NK-92 treated with Interleukin-12 subunit alpha and Interleukin-12 subunit beta, amount 100 ng/mL, for 24 hours (cell line): ENCODE measurements around the gene TOGARAM2.
"Not testable (repeated sequence)": the region's sequence is repeated elsewhere in the genome, so short reads cannot be mapped to it uniquely, and the experiment has no call there.

Experiments
- DNase-seq: peaks from one replicate; lab custom pipeline; 2025; lab: John Stamatoyannopoulos, UW

The TOGARAM2 gene

DNA sequence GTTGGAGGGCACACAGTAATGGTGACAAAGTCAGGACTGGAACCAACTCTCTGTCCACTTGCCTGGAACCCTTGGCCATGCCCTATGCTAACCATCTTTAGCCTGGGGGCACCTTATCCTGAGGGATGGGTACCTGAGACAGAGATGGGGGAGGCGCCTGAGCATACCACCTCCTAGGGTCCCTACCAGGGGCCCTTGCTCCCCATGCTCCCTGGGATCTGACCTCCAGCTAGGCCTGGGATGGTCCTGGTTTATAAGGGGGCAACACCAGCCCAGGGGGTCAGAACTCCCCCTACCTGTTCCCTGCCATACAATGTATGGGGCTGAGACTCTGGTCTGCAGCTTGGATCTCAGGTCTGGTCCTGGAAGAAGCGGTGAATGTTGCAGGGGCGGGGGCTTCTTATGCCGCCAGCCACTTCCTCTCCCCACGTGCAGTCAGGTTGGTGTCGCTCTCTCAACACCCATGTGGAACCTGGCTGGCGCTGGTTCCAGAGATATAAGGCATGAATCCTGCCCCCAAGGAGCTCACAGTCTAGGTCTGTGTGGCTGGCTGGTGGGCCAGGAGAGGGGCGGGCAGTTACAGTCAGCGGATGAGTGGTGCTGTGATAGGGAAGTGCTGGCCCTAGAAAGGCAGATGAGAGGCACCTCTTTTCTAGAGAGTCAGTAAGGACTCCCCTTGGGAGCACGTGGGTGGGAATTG, 3.8 kb upstream of the TOGARAM2 start:
- DNase-seq = no peak

DNA sequence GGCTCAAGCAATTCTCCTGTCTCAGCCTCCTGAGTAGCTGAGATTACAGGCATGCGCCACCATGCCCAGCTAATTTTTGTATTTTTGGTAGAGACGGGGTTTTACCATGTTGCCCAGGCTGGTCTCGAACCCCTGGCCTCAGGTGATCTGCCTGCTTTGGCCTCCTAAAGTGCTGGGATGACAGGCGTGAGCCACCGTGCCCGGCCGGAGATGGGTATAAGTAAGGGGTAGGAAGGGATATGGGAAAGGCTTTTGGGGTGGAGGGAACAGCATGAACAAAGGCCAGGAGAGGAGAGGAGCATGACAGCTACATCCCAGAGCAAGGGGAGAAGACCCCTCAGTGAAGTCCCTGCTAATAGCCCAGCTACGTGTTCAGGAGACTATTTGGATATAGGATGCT, 3.1 kb upstream of the TOGARAM2 start:
- not testable (repeated sequence) for DNase-seq

GRCh38 chr2:28978606-28979005, 2.5 kb upstream of the TOGARAM2 start:
- no peak for DNase-seq

GRCh38 chr2:28979041-28979440, 2.1 kb upstream of the TOGARAM2 start:
- DNase-seq = no peak

GRCh38 chr2:28979576-28980366, 1.3 kb upstream of the TOGARAM2 start:
- no peak for DNase-seq

DNA sequence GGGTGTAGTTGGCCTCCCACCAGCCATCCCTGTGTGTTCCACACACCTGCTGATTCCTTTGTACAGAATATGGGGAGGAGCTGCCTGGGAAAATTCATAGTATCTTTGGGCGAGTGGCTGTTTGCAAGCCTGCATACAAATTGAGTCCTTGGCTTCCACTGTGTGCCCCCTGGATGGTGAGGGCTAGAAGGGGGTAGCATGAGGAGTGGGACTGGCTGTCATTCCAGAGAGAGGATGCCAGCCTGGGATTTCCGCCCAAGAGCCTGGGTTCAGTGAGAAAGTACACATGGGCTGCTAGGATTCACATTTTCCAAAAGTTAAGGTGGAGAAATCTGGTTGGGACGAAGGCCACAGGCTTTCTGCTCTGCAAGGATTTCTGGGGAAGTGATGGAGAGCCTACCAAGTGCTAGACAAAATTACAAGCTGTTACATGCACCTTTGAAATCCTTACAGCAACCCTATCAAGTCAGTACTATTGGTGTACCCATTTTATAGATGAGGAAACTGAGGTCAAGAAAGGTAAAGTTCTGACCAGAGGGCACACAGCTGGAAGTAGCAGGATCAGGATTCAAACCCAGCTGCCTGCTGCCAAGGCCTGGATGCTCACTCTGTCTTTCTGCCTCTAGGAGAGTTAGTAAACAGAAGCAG, 606 bp upstream of the TOGARAM2 start:
- no peak for DNase-seq

GRCh38 chr2:28981620-28982376, 700 bp downstream of the TOGARAM2 start:
- DNase-seq = no peak

DNA sequence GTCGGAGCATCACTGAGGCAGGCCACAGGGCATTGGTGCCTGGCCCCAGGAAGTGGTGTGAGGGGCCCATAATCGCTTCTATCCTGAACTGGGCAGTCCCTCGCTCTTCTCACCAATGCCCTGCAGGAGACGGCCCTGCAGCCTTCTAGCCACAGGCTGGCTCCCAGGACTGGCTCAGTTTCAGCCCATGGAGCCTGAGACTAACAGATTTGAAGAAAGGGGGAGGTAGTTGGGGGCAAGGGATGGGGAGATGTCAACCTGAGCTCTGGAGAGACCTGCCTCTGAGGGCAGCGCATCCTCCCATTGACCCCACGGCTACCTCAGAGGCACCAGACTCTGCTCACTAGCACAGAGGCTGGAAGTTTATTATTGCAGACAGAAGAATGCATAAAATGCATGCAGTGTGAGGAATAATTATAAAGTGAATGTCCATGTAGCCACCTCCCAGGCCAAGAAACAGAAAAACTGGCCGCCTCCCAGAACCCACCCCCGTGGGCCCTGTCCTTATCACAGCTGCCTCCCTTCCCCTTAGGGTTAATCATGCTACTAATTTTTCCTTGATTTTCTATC, 1.4 kb downstream of the TOGARAM2 start:
- no peak for DNase-seq

DNA sequence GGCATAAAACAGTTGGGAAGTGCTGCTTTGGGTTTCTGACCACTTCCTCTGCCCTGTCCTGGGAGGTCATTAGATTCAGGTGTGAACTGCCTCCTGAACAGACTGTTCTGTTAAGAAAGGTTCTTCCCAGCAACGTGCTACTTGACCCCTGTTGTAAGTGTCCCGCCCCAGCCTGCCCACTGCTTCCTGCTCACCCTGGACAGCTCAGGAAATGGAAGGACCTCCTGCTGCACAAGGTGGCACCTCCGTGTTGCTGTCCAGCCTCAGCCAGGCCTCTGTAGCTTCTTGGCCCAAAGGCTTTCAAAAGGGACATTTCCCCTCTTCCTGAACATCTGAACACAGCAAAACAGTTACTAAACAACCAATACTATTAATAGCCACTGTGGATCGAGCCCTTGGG, 5.3 kb downstream of the TOGARAM2 start:
- DNase-seq = no peak

DNA sequence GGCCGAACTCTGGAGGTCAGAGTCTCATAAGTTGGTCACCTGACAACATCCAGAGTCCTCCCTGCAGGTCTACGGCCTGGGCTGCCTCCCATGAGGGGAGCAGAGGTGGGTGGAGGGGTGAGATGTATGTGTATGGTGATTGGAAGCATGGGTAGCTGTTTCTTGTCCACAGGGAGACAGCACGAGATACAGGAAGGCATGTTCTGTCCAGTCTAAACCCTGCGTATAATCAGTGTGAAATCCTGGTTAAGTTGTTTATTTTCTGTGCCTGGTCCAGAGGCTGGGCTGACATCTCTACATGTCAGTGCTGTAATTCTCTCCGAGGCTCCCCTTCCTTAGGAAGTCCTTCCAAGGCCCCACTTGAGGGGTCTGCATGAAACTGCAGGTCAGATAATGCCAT, 8.9 kb downstream of the TOGARAM2 start:
- DNase-seq = no peak

DNA sequence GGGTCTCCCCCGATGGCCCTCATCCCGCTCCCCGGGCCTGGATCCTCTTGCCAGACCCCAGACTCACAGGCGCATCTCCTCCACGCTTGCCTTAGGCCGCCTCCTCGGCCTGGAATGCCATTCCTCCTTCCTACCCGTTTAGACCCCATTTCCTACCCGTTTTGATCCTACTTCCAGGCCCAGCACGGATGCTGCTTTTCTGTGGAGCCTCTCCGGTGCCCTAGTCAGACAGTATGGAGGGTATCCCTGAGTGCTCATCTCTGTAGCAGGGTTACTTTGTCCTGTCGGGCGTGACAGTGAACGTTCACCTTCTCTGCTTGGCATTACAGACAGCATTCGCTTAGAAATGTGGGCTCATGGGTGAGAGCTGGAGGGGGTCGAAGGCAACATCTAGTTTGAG, 9.3 kb downstream of the TOGARAM2 start:
- no peak for DNase-seq

DNA sequence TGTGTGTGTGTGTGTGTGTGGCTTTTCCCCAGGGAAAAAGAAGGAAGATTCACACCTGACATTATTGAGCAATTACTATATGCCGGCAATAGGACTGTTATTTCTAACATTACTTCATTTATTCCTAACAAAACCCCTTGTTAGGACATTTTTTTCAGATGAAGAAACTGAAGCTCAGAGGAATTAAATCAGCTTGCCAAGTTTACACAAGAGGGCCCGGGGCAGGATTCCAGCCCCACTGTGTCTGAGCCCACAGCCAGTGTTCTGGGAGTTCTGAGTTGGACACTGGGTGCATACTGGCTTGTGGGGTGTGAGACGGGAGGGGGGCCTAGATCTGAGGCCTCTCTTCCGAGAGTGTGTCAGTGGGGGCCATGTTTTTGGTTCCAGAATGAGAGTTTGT, 9.9 kb downstream of the TOGARAM2 start:
- DNase-seq = no peak

GRCh38 chr2:28991460-28991859, 10.4 kb downstream of the TOGARAM2 start:
- no peak for DNase-seq

DNA sequence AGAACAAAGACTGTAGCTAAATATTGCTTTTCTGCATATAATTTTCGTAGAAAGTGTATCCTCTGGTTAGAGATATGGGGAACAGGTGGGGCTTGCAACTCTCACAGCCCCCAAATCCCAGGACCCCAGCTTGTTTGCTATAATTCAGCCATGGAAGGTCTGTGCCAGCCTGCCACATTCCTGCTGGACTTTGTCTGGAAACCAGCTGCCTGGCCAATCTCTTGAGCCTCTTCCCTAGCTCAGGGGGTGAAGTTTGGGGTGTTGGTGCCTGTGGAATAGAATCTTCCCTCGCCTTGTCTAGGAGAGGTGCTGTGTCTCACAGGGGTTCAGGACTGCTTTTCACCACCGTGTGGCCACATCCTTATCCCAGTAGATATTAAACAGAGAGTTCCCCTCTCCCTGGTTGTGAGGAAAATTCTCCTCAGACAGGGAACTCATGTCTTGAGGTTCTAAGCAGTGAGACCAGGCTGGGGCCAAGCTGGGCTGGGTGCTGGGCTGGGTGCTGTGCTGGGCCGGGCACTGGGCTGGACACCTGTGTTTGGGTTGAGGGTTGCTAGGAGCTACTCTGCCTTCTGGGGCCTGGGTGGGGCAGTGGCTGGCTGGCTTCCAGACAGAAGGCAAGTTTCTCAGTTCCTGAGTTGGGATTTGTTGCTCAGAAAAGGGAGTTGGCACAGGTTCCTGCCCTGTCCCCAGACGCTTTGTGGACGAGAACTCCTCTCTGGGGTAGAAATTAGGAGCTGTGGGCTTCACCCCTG, 12.3 kb downstream of the TOGARAM2 start:
- DNase-seq = no peak

GRCh38 chr2:28994074-28994473, 13.0 kb downstream of the TOGARAM2 start:
- DNase-seq = no peak

- no peak for DNase-seq
These were observed 13.6 kb downstream of the TOGARAM2 start for GRCh38 chr2:28994679-28995078.

DNA sequence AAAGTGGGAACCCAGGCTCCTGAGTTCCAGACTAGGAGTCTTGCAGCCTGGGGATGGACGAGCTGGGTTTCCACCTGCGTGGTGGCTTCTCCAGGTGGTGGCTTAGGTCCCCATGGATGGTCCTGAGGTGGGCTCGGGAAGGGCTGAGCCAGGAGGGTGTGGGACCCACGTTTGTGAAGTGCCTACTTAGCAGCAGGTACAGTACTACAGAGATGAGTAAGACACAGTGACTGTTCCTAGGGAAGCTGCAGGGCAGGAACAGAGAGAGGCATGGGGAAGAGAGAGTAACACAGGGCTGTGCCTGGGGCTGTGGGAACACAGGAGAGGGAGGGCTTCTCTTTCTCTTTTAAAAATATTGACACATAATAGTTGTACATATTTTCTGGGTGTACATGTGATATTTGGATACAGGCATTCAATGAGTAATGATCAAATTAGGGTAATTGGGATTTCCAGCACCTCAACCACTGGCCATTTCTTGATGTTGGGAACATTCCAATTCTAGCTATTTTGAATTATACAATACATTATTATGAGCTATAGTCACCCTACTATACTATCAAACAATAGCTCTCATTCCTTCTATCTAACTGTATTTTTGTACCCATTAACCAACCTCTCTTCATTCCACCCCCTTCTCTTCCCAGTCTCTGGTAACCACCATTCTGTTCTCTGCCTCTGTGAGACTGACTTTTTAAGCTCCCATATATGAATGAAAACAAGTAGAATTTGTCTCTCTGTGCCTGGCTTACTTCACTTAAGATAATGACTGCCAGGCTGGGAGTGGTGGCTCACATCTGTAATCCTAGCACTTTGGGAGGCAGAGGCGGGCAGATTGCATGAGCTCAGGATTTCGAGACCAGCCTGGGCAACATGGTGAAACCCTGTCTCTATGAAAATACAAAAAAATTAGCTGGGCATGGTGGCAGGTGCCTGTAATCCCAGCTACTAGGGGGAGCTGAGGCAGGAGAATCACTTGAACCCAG, 15.0 kb downstream of the TOGARAM2 start:
- DNase-seq = no peak

DNA sequence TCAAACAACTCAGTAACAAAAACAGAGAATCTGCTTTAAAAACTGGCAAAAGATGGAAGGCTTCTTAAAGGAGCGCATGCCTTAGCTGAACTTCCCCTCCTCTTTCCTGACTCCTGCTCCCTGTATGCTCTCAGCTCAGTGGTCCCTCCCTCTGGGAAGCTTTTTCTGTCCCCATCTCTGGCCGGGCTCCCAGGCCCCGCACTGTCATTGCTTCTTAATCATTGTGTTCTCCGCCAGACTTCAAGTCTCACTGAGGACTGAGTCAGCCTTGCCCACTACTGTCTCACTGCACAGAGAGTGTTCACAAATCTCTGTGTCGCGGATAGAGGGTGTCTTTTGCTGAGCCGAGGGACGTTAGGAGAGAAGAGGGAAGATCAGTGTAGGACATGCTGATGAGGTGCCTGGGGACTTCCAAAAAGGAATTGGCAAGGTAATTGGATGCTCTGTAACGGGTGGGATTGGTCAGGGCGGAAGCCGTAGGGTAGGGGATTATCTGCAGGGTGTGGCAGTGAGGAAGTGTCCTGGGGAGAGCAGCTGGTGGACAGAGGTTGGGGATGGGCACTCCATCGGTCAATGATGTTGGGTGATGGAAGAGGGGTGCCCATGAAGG, 16.2 kb downstream of the TOGARAM2 start:
- DNase-seq = no peak

- DNase-seq = no peak
These were observed 17.0 kb downstream of the TOGARAM2 start for GRCh38 chr2:28997847-28998735.
